ENCODE results near the gene LSM7. TPM values are rescaled to one million over a fixed set of nuclear protein-coding genes. Genes with fewer than 3 reads are reported as not detected.
"Not testable (repeated sequence)": the region's sequence is repeated elsewhere in the genome, so short reads cannot be mapped to it uniquely, and the experiment has no call there.

Gene LSM7
- total RNA-seq, 1 experiment from 2014 or later = 152 TPM

GRCh38 chr19:2282062-2282861 is 46.1 kb downstream of the LSM7 start, which contains the start of gene PEAK3:
Gene PEAK3 (minus strand): TSS chr19:2282175. CDS start chr19:2280931, 1,244 bp downstream.
- no peak within 1 kb of the TSS for H3K27ac ChIP-seq (ENCODE audit: low read depth, low read length, poor library complexity, severe bottlenecking)
- H3K9me3 ChIP-seq (ENCODE audit: low read depth, low read length, poor library complexity, severe bottlenecking) = no peaks in the 10 kb centered on the region
- no TSS peak for BruUV-seq (replicated peaks)
- ChIA-PET POLR2A (ENCODE audit: low non-redundant PET) (no interaction called here), CTCF (no interaction called here)
- no peaks in the 10 kb centered on the region for H3K27me3 ChIP-seq (replicated peaks; ENCODE audit: insufficient read depth, low read depth, low read length, poor library complexity)
- H3K4me1 ChIP-seq (ENCODE audit: insufficient read depth, low read length, poor library complexity, severe bottlenecking) = no peaks in the 10 kb centered on the region
- no peak for DNase-seq (ENCODE audit: low spot score)
- H3K4me3 ChIP-seq (ENCODE audit: low read depth, low read length, poor library complexity, severe bottlenecking) = no peak within 1 kb of the TSS
- TF ChIP-seq CTCF (conservative IDR thresholded peaks at IDR 0.05; ENCODE audit: low read depth, low read length) (no peak), EZH2 (IDR thresholded peaks at IDR 0.05; ENCODE audit: borderline replicate concordance, low read depth, low read length, poor library complexity, severe bottlenecking) (no peak)
- no peaks in the 10 kb centered on the region for H3K36me3 ChIP-seq (ENCODE audit: insufficient read depth, low read length, poor library complexity, severe bottlenecking)
- intact Hi-C loops (cut with micrococcal nuclease; ENCODE audit: unreplicated experiment) = no loop called here

GRCh38 chr19:2281265-2282061 is 46.9 kb downstream of the LSM7 start:
- H3K27me3 ChIP-seq (replicated peaks; ENCODE audit: insufficient read depth, low read depth, low read length, poor library complexity); H3K4me1 ChIP-seq (ENCODE audit: insufficient read depth, low read length, poor library complexity, severe bottlenecking); CTCF ChIA-PET; intact Hi-C loops (cut with micrococcal nuclease; ENCODE audit: unreplicated experiment); H3K4me3 ChIP-seq (ENCODE audit: low read depth, low read length, poor library complexity, severe bottlenecking); H3K27ac ChIP-seq (ENCODE audit: low read depth, low read length, poor library complexity, severe bottlenecking); BruUV-seq (replicated peaks); H3K9me3 ChIP-seq (ENCODE audit: low read depth, low read length, poor library complexity, severe bottlenecking); DNase-seq (ENCODE audit: low spot score); H3K36me3 ChIP-seq (ENCODE audit: insufficient read depth, low read length, poor library complexity, severe bottlenecking): not testable (repeated sequence)
- POLR2A ChIA-PET (ENCODE audit: low non-redundant PET) = interaction anchor here (0.6 kb wide), 1 partner anchor 25 kb away, joined by 6 read pairs; the partner anchor contains the start of gene JSRP1

- no peak for TF ChIP-seq EZH2 (IDR thresholded peaks at IDR 0.05; ENCODE audit: borderline replicate concordance, low read depth, low read length, poor library complexity, severe bottlenecking)
- ChIA-PET POLR2A (ENCODE audit: low non-redundant PET) (interaction anchor here (0.6 kb wide), 1 partner anchor 25 kb away, joined by 6 read pairs; the partner anchor contains the start of gene JSRP1), CTCF (no interaction called here)
- Histone ChIP-seq H3K4me3 (ENCODE audit: low read depth, low read length, poor library complexity, severe bottlenecking) (no peak overlapping the region), H3K27ac (ENCODE audit: low read depth, low read length, poor library complexity, severe bottlenecking) (no peak overlapping the region), H3K36me3 (ENCODE audit: insufficient read depth, low read length, poor library complexity, severe bottlenecking) (peaks cover 4% of the 10 kb centered on the region), H3K9me3 (ENCODE audit: low read depth, low read length, poor library complexity, severe bottlenecking) (no peaks in the 10 kb centered on the region), H3K4me1 (ENCODE audit: insufficient read depth, low read length, poor library complexity, severe bottlenecking) (no peaks in the 10 kb centered on the region), H3K27me3 (replicated peaks; ENCODE audit: insufficient read depth, low read depth, low read length, poor library complexity) (no peaks in the 10 kb centered on the region)
- no TSS peak for BruUV-seq (replicated peaks)
- DNase-seq (ENCODE audit: low spot score) = no peak
- intact Hi-C loops (cut with micrococcal nuclease; ENCODE audit: unreplicated experiment) = no loop called here
Observed at GRCh38 chr19:2280633-2281264, 47.6 kb downstream of the LSM7 start.
